A673 (cell line): ENCODE data around the gene MIEN1. TPM values are rescaled to one million over a fixed set of nuclear protein-coding genes. Genes with fewer than 3 reads are reported as not detected.

Experiments
- BruUV-seq: library from RNA; stranded (reverse); fragments of 400-500 nt; replicated peaks from 2 replicates; lab custom pipeline; 2021; lab: Mats Ljungman, UMichigan
- CTCF ChIA-PET: fragments of 300-600 bp; sonication (Branson Sonifier 250); formaldehyde crosslinking; loops from one replicate; lab custom pipeline; 2022; ENCODE audit warnings: antibody characterized with exemption; lab: Charles Lee
- POLR2A ChIA-PET: fragments of 300-600 bp; sonication (Branson Sonifier 250); formaldehyde crosslinking; loops from one replicate; lab custom pipeline; 2022; ENCODE audit warnings: antibody characterized with exemption; ENCODE audit not compliant: low non-redundant PET; lab: Charles Lee
- DNase-seq: peaks from one replicate; pipeline ENCODE4 v3.0.0-alpha.2; 2015; ENCODE audit warnings: low spot score
- H3K27ac ChIP-seq: fragments of 200-600 bp; sonication (generic); 2 replicates; pipeline ENCODE4 v1.5.1; 2016; ENCODE audit warnings: mixed run types, low read depth, mild to moderate bottlenecking, mixed read lengths, antibody characterized with exemption, low read length; ENCODE audit not compliant: poor library complexity, severe bottlenecking
- H3K27me3 ChIP-seq: fragments of 200-600 bp; sonication (generic); replicated peaks from 2 replicates; pipeline ENCODE4 v1.6.1; 2017; ENCODE audit warnings: mixed run types, low read depth, mild to moderate bottlenecking, mixed read lengths, antibody characterized with exemption, low read length; ENCODE audit not compliant: insufficient read depth, poor library complexity
- H3K36me3 ChIP-seq: fragments of 200-600 bp; sonication (generic); 2 replicates; pipeline ENCODE4 v1.6.1; 2016; ENCODE audit warnings: mixed run types, mild to moderate bottlenecking, mixed read lengths, antibody characterized with exemption, low read length; ENCODE audit not compliant: insufficient read depth, poor library complexity, severe bottlenecking
- H3K4me1 ChIP-seq: fragments of 200-600 bp; sonication (generic); 2 replicates; pipeline ENCODE4 v1.6.1; 2017; ENCODE audit warnings: mixed run types, mild to moderate bottlenecking, mixed read lengths, antibody characterized with exemption, low read length; ENCODE audit not compliant: insufficient read depth, poor library complexity, severe bottlenecking
- H3K4me3 ChIP-seq: fragments of 200-600 bp; sonication (generic); 2 replicates; pipeline ENCODE4 v1.5.1; 2016; ENCODE audit warnings: low read depth, mixed run types, mild to moderate bottlenecking, mixed read lengths, low read length; ENCODE audit not compliant: poor library complexity, severe bottlenecking
- H3K9me3 ChIP-seq: fragments of 200-600 bp; sonication (generic); 2 replicates; pipeline ENCODE4 v1.6.1; 2016; ENCODE audit warnings: mixed run types, low read depth, mild to moderate bottlenecking, mixed read lengths, antibody characterized with exemption, low read length; ENCODE audit not compliant: poor library complexity, severe bottlenecking
- CTCF ChIP-seq: fragments of 300-800, 200-600 bp; sonication (generic); conservative IDR thresholded peaks from 2 replicates; pipeline ENCODE4 v1.5.1; 2017; ENCODE audit warnings: low read depth, mild to moderate bottlenecking, antibody characterized with exemption, low read length, moderate library complexity, mixed read lengths
- EZH2 ChIP-seq: fragments of 200-600 bp; sonication (generic); IDR thresholded peaks from 2 replicates; pipeline ENCODE4 v1.6.1; 2017; ENCODE audit warnings: borderline replicate concordance, low read depth, mild to moderate bottlenecking, mixed read lengths, antibody characterized with exemption, low read length; ENCODE audit not compliant: poor library complexity, severe bottlenecking
- intact Hi-C: fragments of 100-400 bp; cut with micrococcal nuclease; formaldehyde crosslinking; loops from one replicate; pipeline ENCODE4 v1.10.0; 2022; ENCODE audit not compliant: unreplicated experiment
- total RNA-seq: library from RNA; stranded (reverse); gene quantifications from 2 replicates; pipeline ENCODE4 v1.2.3, GENCODE V29; 2021

Gene MIEN1
- total RNA-seq, 1 experiment from 2014 or later: 30.5 TPM

GRCh38 chr17:39716073-39716818 is 14.1 kb downstream of the MIEN1 start:
- H3K4me1 ChIP-seq: no peaks in the 10 kb centered on the region
- no TSS peak for BruUV-seq
- TF ChIP-seq CTCF (no peak), EZH2 (no peak)
- no peak for DNase-seq
- ChIA-PET CTCF (no interaction called here), POLR2A (no interaction called here)
- no peaks in the 10 kb centered on the region for H3K9me3 ChIP-seq
- no peaks in the 10 kb centered on the region for H3K36me3 ChIP-seq
- intact Hi-C loops: no loop called here
- no peak overlapping the region for H3K27ac ChIP-seq
- no peak overlapping the region for H3K4me3 ChIP-seq
- no peaks in the 10 kb centered on the region for H3K27me3 ChIP-seq

GRCh38 chr17:39715375-39716072 is 14.8 kb downstream of the MIEN1 start:
- Histone ChIP-seq H3K4me3 (no peak overlapping the region), H3K36me3 (no peaks in the 10 kb centered on the region), H3K9me3 (no peaks in the 10 kb centered on the region), H3K27me3 (no peaks in the 10 kb centered on the region), H3K27ac (no peak overlapping the region), H3K4me1 (no peaks in the 10 kb centered on the region)
- intact Hi-C loops: no loop called here
- TF ChIP-seq CTCF (no peak), EZH2 (no peak)
- BruUV-seq: no TSS peak
- DNase-seq: no peak
- POLR2A ChIA-PET: no interaction called here
- CTCF ChIA-PET: no interaction called here

GRCh38 chr17:39714234-39714633 is 16.1 kb downstream of the MIEN1 start:
- TF ChIP-seq EZH2: no peak
- no peak for TF ChIP-seq CTCF
- Histone ChIP-seq H3K36me3 (no peaks in the 10 kb centered on the region), H3K4me3 (no peak overlapping the region), H3K4me1 (no peaks in the 10 kb centered on the region), H3K27ac (no peak overlapping the region), H3K9me3 (no peaks in the 10 kb centered on the region), H3K27me3 (no peaks in the 10 kb centered on the region)
- intact Hi-C loops: no loop called here
- ChIA-PET POLR2A (no interaction called here), CTCF (no interaction called here)
- BruUV-seq: no TSS peak
- no peak for DNase-seq
